Activated naive CD8-positive, alpha-beta T cell (primary cell): ENCODE measurements around the gene SLC7A5.
"Not testable (repeated sequence)": the region's sequence is repeated elsewhere in the genome, so short reads cannot be mapped to it uniquely, and the experiment has no call there.

Experiments used
- H3K27ac Mint-ChIP-seq: one replicate; pipeline ENCODE4 v1.8.0; 2021; ENCODE audit warnings: mixed read lengths
- H3K27me3 Mint-ChIP-seq: one replicate; pipeline ENCODE4 v1.8.0; 2021; ENCODE audit warnings: mixed read lengths
- H3K36me3 Mint-ChIP-seq: one replicate; pipeline ENCODE4 v1.8.0; 2021; ENCODE audit warnings: mixed read lengths
- H3K4me1 Mint-ChIP-seq: one replicate; pipeline ENCODE4 v1.8.0; 2021; ENCODE audit warnings: low read depth, mixed read lengths
- H3K4me3 Mint-ChIP-seq: one replicate; pipeline ENCODE4 v1.8.0; 2021; ENCODE audit warnings: mild to moderate bottlenecking, mixed read lengths
- H3K9me3 Mint-ChIP-seq: one replicate; pipeline ENCODE4 v1.8.0; 2021; ENCODE audit warnings: low read depth, mixed read lengths

Gene SLC7A5

GRCh38 chr16:87803385-87803784 lies 65.9 kb downstream of the SLC7A5 start:
- peaks cover 14% of the 10 kb centered on the region for H3K4me1 Mint-ChIP-seq
- H3K36me3 Mint-ChIP-seq: no peaks in the 10 kb centered on the region
- H3K27ac Mint-ChIP-seq: no peak overlapping the region
- no peaks in the 10 kb centered on the region for H3K9me3 Mint-ChIP-seq
- H3K4me3 Mint-ChIP-seq: no peak overlapping the region
- H3K27me3 Mint-ChIP-seq: no peaks in the 10 kb centered on the region

DNA sequence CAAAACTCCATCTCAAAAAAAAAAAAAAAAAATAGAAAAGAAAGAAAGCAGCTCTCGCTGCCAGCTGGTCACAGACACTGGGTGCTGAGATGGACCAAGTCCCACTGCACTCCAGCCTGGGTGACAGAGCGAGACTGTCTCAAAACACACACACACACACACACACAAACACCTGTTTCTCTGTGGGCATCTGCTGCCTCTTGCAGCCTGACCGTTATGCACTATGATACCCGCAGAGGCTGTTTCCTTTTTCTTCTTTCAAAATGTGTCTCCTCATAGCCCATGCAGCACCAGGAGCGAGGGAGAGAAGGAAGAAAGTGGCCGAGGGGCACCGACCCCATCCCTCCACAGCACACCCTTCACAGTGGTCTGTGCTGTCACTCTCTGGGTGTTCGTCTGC lies 66.6 kb downstream of the SLC7A5 start:
- Mint-ChIP-seq H3K9me3 (no peaks in the 10 kb centered on the region), H3K27ac (no peak overlapping the region), H3K4me1 (peaks cover 13% of the 10 kb centered on the region), H3K36me3 (no peaks in the 10 kb centered on the region), H3K4me3 (no peak overlapping the region), H3K27me3 (no peaks in the 10 kb centered on the region)

DNA sequence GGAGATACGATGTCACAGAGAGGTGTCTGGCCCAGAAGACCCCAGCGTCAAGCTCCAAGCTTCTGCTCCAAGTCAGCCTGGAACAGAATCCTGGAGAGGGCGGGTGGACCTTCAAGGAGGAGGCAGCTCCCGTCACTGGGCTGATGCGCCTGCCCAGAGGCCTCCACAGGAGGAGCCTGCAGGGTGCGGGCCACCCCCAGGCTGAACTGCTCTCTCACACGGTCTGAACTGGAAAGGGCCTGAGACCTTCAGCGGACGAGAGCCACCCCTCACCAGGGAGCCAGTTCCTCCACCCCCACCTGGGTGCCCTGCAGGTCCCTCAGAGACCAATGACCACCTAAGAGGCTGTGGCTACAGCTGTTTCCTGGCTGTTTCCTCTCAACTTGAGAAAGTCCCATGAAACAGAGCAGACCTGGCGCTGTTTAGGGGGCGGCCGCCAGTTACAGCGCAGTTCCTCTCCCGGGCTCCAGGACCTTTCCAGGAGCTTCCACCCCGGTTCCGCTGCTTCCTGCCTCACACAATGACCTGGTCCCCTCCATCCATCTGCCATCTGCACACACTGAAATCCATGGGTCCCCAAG lies 67.5 kb downstream of the SLC7A5 start:
- Mint-ChIP-seq H3K27ac (peak overlapping the region; percentile 34), H3K9me3 (no peaks in the 10 kb centered on the region), H3K27me3 (no peaks in the 10 kb centered on the region)

DNA sequence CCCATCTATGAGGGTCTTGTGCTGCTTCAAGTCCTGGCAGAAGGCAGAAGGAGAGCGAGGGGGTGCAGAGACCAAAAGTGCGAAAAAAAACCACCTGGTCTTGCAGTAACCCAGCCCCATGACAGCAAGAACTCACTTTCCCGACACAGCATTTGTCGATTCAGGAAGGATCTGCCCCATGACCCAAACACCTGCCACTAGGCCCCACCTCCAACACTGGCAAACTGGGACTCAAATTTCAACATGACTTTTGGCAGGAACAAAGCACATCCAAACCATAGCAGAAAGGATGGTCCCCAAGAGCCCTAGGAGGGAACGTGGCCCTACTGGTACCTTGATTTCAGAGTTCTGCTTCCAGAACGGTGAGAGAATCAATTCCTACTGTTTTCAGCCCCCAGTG lies 68.8 kb downstream of the SLC7A5 start:
- Mint-ChIP-seq H3K9me3 (no peaks in the 10 kb centered on the region), H3K27ac (no peak overlapping the region), H3K27me3 (no peaks in the 10 kb centered on the region), H3K4me1 (no peaks in the 10 kb centered on the region), H3K4me3 (no peak overlapping the region), H3K36me3 (no peaks in the 10 kb centered on the region)

More for the DNA sequence above, 67.5 kb downstream of the SLC7A5 start:
- H3K4me1 Mint-ChIP-seq: peaks cover 10% of the 10 kb centered on the region
- no peak overlapping the region for H3K4me3 Mint-ChIP-seq
- no peaks in the 10 kb centered on the region for H3K36me3 Mint-ChIP-seq

DNA sequence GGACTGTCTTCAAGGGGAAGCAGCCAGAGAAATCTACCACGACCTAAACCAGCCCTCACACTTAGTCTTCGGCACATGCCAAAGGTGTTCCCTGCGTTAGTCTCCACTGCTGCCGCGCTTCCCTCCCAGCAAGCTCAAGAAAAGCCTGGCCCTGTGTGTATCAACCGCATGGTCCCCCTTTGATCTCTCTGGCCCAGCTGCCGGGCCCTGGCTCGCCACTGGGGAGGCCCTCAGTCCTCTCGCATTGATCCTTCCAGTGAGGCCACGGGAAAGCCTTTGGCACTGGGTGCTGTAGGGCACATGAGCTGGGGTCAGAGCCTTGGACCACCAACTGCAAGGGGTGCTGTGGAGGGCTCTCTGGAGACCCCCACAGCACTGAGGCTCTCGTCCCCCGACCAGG lies 74.0 kb downstream of the SLC7A5 start:
- Mint-ChIP-seq H3K4me1 (no peaks in the 10 kb centered on the region), H3K27ac (no peak overlapping the region), H3K27me3 (no peaks in the 10 kb centered on the region), H3K36me3 (no peaks in the 10 kb centered on the region), H3K4me3 (no peak overlapping the region), H3K9me3 (no peaks in the 10 kb centered on the region)

DNA sequence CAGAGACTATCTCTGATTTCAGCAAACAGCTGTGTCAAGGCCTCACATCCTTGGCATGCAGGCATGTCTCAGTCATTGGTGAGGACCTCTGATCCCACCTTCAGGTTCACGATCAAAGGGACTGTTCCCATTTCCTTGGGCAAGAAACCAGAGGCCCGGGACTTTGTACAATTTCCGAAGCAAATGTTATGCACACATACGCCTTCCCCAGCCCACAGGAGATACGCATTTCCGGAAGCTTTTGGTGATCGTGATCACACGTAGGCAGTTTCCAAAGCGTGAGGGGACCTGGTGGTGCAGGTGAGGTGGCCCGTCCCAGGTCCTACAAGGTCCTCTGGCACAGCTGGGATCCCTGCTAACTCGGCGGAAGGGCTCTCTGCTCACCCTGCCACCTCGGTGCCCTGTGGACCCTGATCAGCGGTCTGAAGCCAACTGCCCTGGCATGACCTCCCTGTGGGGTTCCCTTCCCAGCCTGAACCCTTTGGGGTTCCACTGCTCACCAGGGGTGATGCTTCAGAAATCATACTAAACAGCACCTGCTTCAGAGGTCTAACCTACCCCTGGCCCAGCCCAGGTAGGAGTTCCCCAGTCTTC lies 74.7 kb downstream of the SLC7A5 start:
- Mint-ChIP-seq H3K4me1 (no peaks in the 10 kb centered on the region), H3K4me3 (no peak overlapping the region), H3K9me3 (no peaks in the 10 kb centered on the region), H3K27me3 (no peaks in the 10 kb centered on the region), H3K36me3 (no peaks in the 10 kb centered on the region), H3K27ac (no peak overlapping the region)

- no peaks in the 10 kb centered on the region for H3K9me3 Mint-ChIP-seq
- no peaks in the 10 kb centered on the region for H3K27me3 Mint-ChIP-seq
- no peak overlapping the region for H3K27ac Mint-ChIP-seq
- no peaks in the 10 kb centered on the region for H3K4me1 Mint-ChIP-seq
- H3K4me3 Mint-ChIP-seq: no peak overlapping the region
- no peaks in the 10 kb centered on the region for H3K36me3 Mint-ChIP-seq
Measured at GRCh38 chr16:87792205-87792565, 77.1 kb downstream of the SLC7A5 start.

DNA sequence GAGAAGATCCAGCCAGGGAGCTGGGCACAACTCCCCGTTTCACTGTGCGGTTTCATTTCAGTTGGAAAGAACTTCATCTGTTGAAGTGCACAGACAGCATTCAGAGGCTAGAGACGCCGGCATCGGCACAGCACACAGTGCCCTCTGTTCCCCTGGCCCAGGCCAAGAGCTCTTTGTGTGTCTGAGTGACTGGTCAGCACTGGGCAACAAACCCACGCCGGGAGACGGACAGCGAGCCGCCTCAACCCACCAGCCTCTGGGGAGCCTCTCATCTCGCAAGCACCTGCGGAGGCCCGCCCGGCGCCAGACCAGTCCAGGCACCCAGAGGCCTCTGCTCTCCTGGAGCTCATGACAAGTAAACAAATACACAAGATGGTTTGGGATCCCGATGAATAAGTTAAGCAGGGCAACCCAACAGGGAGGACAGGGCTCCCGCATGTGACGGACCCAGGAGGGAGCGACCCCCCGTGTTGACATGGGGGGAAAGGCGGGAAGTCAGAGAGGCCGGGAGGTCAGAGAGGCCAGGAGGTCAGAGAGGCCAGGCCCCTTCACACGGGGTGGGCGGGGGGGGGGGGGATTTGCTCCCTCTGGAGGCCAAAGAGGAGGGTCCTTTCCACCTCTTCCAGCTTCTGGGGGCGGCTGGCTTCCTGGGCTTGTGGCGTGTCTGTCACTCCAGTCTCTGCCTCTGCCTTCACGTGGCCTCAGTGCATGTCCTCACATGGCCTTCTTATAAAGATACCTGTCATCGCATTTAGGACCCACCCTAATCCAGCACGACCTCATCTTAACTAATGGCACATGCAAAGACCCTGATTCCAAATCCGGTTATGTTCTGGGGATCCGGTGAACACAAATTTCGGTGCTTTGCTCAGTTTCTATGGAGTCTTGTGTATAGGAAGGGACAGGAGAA lies 77.8 kb downstream of the SLC7A5 start:
- Mint-ChIP-seq H3K27ac (no peak overlapping the region), H3K36me3 (no peaks in the 10 kb centered on the region), H3K4me3 (no peak overlapping the region), H3K27me3 (no peaks in the 10 kb centered on the region), H3K9me3 (no peaks in the 10 kb centered on the region), H3K4me1 (no peaks in the 10 kb centered on the region)

DNA sequence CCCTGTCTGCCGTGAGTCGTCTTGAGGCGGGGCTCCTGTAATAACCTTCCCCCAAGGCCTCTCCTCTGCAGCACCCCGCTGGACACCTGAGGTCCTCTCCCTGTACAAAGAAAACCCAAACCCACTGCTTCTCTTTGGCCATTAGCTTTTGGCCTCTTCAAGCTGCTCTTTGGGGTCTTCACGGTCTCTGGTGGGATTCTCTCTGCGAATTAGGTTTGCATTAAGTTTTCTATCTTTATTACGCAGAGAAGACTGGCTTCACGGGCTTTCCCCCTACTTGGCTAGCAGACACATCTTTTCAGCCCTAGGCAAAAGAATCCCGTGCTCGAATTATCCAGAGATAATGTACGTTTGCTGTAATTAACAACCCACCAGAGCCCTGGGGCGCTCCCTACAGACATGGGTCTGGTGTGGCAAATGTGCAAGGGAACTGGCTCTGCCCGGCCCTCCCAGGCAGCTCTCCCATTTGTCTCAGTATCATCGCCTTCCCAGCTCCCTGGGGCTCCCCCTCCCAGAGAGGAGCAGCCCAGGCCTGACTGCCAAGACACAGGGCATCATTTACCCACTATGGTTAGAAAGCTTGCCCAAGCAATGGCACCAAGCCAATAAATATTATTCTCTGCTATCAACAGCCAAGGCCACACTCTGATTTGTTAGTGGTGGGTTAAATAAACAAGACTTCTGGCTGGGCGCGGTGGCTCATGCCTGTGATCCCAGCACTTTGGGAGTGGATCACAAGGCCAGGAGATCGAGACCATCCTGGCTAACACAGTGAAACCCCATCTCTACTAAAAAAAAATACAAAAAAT lies 78.8 kb downstream of the SLC7A5 start:
- Mint-ChIP-seq H3K36me3 (no peaks in the 10 kb centered on the region), H3K27me3 (no peaks in the 10 kb centered on the region), H3K27ac (no peak overlapping the region), H3K4me1 (no peaks in the 10 kb centered on the region), H3K9me3 (no peaks in the 10 kb centered on the region), H3K4me3 (no peak overlapping the region)

- H3K4me1 Mint-ChIP-seq: no peaks in the 10 kb centered on the region
- no peak overlapping the region for H3K27ac Mint-ChIP-seq
- no peaks in the 10 kb centered on the region for H3K27me3 Mint-ChIP-seq
- no peak overlapping the region for H3K4me3 Mint-ChIP-seq
- H3K9me3 Mint-ChIP-seq: no peaks in the 10 kb centered on the region
- H3K36me3 Mint-ChIP-seq: no peaks in the 10 kb centered on the region
Measured at GRCh38 chr16:87789437-87790291, 79.6 kb downstream of the SLC7A5 start.

DNA sequence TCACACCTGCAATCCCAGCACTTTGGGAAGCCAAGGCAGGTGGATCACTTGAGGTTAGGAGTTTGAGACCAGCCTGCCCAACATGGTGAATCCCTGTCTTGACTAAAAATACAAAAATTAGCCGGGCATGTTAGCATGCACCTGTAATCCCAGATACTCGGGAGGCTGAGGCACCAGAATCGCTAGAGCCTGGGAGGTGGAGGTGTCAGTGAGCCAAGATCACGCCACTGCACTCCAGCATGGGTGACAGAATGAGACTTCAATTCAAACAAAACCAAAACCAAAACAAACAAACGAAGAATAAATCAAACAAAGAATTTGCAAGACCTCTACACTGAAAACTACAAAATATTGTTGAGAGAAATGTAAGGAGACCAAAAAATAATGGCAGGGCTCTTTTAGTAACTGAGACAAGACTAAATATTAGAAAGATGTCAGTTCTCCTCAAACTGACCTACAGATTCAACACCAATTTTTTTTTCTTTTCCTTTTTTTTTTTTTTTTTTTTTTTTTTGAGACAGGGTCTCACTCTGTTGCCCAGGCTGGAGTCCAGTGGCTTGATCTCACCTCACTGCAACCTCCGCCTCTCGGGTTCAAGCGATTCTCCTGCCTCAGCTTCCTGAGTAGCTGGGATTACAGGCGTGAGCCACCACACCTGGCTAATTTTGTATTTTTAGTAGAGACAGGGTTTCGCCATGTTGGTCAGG lies 80.4 kb downstream of the SLC7A5 start:
- not testable (repeated sequence) for H3K9me3 Mint-ChIP-seq, H3K36me3 Mint-ChIP-seq, H3K27me3 Mint-ChIP-seq, H3K4me1 Mint-ChIP-seq, H3K4me3 Mint-ChIP-seq, H3K27ac Mint-ChIP-seq

- not testable (repeated sequence) for H3K9me3 Mint-ChIP-seq, H3K36me3 Mint-ChIP-seq, H3K27ac Mint-ChIP-seq, H3K4me3 Mint-ChIP-seq, H3K4me1 Mint-ChIP-seq, H3K27me3 Mint-ChIP-seq
Measured at GRCh38 chr16:87787451-87788091, 81.7 kb downstream of the SLC7A5 start.

DNA sequence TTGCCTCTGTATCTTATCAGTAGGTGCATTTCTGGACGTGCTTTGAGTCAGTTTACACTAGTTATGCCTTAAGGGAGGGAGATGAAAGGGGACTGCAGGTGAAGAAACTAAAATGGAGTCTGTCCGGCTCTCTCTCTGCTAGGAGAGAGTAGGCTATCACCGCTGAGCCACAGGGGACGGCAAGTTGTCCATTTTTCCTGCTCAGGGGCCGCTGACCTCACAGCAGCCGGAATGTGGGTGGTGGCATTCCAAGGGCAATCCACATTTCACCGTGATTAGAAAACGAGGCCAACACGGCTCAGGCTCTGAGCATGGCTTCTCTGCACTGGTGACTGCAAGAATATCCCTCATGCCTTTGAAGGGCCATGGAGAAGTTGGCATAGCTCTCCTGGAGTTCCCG lies 84.5 kb downstream of the SLC7A5 start:
- Mint-ChIP-seq H3K27ac (no peak overlapping the region), H3K4me1 (peaks cover 17% of the 10 kb centered on the region), H3K36me3 (no peaks in the 10 kb centered on the region), H3K4me3 (no peak overlapping the region), H3K9me3 (no peaks in the 10 kb centered on the region), H3K27me3 (no peaks in the 10 kb centered on the region)
